HG02678 (cell line): Measurements from ENCODE around the gene IGF2.
"Not testable (repeated sequence)": the region's sequence is repeated elsewhere in the genome, so short reads cannot be mapped to it uniquely, and the experiment has no call there.

Source experiments
- ATAC-seq: cut with Tn5 transposase; IDR thresholded peaks from one replicate; pipeline ENCODE4 v1.9.1; 2021; ENCODE audit warnings: mild to moderate bottlenecking, moderate library complexity; ENCODE audit not compliant: unreplicated experiment

The IGF2 gene

DNA sequence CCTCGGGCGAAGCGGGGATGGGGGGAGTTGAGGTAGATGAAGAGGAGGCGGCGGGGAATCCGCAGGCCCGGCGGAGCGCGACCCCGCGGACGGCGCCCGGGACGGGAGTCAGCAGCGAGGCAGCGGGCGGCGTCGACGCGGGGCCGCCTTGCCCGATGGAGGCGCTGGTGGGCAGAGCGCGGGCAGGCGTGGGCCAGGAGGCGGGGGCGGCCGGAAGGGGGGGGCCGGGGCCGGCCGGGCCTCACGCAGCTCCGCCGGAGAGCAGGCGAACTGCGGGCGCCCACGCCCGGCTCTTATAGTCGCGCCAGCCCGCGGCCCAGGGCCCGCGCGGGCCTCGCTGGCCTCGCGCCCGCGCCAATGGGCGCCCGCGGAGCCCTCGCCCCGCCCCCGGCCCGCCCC, at the start of gene IGF2:
Gene IGF2 (minus strand): TSS at position 267 of the 399 bp plus-strand sequence. CDS start 3,866 bp downstream, outside the sequence.
- no peak for ATAC-seq

GRCh38 chr11:2188745-2189144, 49.6 kb upstream of the IGF2 start:
- ATAC-seq = no peak

DNA sequence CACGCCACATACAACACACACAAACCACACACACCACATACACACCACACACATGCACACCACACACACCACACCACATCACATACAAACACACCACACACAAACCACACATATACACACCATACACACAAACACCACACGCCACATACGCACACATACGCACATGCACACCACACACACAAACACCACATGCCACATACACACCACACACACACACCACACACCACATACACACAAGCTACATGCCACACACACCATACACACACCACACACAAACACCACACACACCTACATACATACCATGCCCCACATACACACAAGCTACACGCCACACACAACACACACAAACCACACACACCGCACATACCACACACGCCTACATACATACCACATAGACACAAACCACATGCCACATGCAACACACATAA, 48.1 kb upstream of the IGF2 start:
- ATAC-seq = no peak

DNA sequence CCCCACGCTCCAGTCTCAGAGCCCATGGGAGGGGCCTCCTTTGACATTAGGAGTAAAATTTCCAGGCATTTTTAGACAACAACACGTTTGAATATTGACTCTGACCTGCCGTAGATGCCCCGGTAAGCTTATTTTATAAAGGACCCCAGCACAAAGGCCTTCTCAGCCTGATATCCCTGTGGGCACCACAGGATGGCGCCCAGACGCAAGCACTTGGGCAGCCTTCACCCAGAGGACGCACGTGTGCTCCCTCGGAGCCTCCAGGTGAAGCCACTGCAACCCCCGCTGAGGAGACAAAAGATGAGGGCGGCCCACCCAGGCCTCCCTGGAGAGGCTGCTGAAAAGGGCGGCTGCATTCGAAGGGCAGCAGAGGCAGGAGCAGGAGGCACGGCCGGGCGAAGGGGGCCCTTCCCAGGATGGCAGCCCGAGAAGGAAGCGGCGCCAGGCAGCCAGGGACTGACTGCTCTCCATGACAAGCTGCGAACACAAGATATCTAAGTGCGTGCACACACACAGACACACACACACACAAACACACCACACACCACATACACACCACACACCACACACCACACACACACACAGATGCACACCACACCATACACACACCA, 47.6 kb upstream of the IGF2 start:
- no peak for ATAC-seq

GRCh38 chr11:2185324-2186085, 46.3 kb upstream of the IGF2 start:
- ATAC-seq = no peak

- ATAC-seq = no peak
Observed at GRCh38 chr11:2182692-2183474, 43.7 kb upstream of the IGF2 start.

DNA sequence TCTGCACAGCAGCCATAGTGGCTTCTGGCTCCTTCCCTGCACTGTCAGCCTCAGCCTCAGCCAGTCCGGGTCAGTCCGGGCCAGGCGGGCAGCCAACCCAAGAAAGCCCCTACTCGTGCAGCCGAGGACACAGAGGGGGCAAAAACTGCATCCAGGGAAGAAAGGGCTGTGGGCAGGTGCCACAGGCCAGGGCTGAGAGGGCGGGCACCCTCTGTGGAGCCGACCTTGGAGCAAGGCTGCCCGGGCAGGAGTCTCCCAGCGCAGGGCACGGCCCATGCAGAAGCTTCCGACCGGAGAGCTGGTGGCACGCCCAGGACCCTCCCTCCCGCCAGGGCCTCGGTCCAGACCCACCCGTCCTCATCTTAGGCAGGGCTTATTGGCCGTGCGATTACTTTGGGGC, 42.9 kb upstream of the IGF2 start:
- no peak for ATAC-seq

- no peak for ATAC-seq
Observed at GRCh38 chr11:2180789-2181370, 41.7 kb upstream of the IGF2 start.

DNA sequence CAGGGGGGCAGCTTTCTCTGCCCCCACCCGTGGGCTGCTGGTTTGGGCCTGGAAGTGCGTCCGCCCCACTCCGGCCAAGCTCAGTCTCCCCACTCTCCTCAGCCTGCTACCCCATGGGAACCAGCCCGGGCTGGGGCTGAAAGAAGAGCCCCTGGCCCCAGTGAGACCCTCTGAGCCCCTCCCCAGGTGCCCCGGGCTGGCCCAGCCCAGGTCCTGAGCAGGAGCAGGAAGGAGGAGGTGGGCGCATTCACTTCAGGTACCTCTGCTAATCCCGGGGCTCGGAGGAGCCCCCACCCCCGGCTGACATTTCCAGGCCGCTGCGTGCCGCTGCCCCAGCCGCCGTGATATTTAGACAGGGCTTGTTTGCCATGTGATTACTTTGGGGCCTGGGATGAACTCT, 41.2 kb upstream of the IGF2 start:
- ATAC-seq = no peak

DNA sequence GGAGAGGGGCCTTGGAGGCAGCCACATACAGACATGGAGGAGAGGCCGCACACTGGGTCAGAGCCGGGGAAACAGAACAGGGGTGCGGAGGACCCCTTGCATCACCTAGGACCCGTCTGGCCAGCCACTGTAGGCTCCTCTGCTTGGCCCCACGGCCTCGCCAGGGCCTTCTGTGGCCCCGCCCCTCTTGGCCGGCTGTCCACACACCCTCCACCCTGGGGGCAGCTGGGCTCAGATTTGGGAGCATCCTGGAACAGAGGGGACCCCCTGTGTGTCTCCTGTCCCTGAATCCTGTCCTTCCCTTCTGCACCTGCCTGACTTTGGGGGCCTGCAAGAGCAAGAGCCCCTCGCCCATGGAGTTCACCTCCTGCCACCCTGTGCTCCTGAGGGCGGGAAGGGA, 40.3 kb upstream of the IGF2 start:
- ATAC-seq = no peak

DNA sequence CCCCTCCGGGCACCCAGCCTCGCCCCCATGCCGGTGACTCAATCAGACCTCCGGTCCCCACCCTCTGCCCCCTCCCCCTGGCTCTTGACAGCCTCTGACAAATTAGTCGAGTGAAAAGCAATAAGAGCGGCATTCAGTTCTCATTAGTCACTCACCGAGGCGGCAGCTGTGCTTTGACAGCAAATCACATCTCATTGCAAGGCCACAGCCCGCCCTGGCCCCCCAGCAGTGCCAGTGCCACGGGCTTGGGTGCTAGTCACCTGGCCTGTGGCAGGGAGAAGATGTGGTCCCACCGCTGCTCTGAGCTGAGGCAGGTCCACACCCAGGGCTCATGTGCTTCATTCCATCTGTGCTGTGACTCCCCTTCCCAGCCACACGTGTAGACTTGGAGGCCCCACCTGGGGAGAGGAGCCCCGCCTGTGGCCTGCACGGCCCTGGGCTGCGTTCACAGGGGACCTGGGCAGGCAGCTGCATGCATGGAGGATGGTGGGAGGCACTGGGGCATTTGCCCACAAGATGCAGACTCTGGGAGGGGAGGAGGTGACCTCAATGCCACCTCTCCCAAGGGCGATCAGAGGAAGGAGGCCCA, 39.8 kb upstream of the IGF2 start:
- ATAC-seq = no peak

DNA sequence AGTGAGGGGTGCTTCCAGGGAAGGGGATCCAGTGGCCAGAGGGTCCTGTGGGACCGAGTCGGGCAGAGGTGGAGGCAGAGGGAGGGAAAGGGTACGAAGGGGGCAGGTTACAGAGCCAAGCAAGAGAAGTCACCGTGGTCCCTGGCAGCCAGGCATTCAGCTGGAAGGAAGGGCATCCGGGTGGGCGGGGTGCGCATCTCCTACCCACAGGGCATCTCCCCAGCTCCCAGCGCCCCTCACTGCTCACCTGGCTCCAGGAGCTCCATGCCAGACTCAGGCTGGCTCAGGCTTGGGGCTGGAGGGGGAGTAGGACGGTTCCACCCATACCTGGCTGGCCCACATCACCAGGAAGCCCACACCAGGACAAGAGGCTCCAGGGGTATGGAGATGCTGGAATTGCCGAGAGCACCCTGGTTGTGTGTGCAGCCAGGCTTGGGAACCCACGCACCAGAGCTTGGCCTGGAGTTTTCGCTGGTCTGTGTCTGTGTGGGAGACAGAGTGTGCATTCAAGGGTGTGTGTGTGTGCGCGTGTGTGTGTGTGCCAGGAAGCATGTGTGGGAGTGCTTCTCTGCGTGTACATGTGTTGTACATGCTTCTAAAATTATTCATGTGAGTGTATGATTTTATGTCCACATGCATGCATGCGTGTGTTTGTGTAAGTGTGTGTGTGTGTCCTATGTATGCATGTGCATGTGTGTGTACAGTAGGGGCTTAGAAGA, 39.0 kb upstream of the IGF2 start:
- ATAC-seq = not testable (repeated sequence)

DNA sequence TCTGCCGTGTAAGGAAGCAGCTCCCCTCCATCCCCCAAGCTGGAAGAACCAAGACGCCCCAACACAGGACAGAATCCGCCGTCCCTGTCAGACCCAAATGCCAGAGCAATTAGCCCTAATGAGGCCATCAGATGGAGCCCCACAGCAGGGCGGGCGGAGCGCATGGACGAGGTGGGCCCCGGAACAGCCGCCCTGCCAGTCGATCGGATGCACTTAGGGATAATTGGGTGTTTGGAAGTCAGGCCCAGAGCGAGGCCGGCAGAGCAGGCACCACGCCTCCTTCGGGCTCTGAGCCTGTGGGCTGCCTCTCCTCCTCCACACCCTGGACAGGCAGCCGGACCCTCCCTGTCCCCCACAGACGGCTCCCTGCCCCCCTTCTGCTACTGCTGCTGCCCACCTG, 37.9 kb upstream of the IGF2 start:
- no peak for ATAC-seq

- no peak for ATAC-seq
Observed at GRCh38 chr11:2176389-2176900, 37.3 kb upstream of the IGF2 start.

- ATAC-seq = no peak
Observed at GRCh38 chr11:2175659-2176058, 36.5 kb upstream of the IGF2 start.

DNA sequence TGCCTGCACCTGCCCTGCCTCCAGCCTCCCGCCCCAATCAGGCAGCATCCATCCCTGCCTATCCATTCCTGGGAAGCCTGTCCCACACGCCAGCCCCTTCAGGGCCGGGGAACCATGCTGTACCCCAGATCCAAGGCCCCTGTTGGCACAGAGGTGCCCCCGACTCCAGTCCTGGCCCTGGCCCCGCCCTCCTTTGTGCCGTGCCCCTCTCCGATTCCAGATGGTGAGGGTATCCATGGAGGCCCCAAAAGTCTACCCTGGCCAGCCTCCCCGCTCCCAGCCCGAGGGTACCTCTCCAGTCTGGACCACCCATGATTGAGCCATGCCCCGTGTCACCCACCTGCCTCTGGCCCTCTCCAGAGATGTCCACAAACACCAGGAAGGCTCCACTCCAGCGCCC, 35.2 kb upstream of the IGF2 start:
- ATAC-seq = no peak

DNA sequence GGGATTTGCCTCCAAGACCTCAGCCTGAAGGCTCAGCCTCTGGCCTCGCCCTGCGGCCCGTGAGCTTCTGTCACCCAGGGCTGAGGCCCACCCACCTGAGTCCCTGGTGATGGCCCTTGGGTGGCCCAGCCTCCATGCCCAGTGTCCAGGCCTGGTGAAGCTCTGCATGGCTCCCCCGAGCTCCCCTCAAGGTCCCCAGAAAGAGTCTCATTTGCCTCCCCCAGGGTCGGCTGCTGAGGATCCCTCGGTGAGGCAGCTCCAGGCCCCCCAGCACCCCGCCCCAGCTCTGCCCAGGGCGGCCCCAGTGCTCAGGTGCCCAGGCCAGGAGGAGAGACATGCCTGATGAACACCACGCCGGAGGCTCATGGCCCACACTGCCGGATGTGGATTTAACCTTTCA, 34.6 kb upstream of the IGF2 start:
- no peak for ATAC-seq

- ATAC-seq = no peak
Observed at GRCh38 chr11:2173150-2173693, 34.0 kb upstream of the IGF2 start.

DNA sequence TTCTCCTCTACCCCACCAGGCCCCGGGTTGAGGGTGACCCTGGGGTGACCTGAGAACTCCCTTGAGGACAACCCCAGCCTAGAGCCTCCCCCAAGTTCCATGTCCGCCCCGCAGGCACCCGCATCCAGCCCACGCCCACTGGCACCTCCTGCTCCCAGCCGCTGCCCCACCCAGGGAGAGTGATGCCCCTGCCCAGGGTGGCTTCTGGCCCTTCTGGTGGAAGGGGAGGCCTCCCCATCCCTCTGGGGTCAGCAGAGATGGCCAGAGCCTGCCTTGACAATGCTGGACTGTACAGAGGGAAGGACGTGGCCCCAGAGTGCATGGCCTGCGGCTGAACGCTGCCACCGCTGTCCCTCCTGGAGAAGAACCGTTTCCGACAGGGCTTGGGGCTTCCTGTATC, 33.5 kb upstream of the IGF2 start:
- no peak for ATAC-seq

- ATAC-seq = no peak
Observed at GRCh38 chr11:2171591-2172003, 32.4 kb upstream of the IGF2 start, which contains the start of gene TH. TSS of gene TH (minus strand) at chr11:2171815. CDS start at chr11:2171786, 29 bp downstream.
